ENCODE data around the gene ZDHHC15. TPM values are rescaled to one million over a fixed set of nuclear protein-coding genes. Genes with fewer than 3 reads are reported as not detected.

ZDHHC15 gene
- polyA plus RNA-seq, 1 donor from 2014 or later: 9.3 TPM

GRCh38 chrX:75327607-75328006 lies 195.2 kb downstream of the ZDHHC15 start:
- Histone ChIP-seq H3K4me3 (ENCODE audit: low read length) (no peak overlapping the region), H4K20me1 (ENCODE audit: insufficient read depth) (no peaks in the 10 kb centered on the region), H3K9me3 (ENCODE audit: low read length) (no peaks in the 10 kb centered on the region), H3K27me3 (ENCODE audit: insufficient read depth, low read depth, low read length) (no peaks in the 10 kb centered on the region), H3K27ac (ENCODE audit: low read length) (no peak overlapping the region), H2AFZ (ENCODE audit: low read depth, low read length) (no peak overlapping the region), H3K36me3 (ENCODE audit: insufficient read depth, low read length) (no peaks in the 10 kb centered on the region), H3K9ac (ENCODE audit: low read length) (no peak overlapping the region), H3K79me2 (replicated peaks; ENCODE audit: insufficient read depth, low read length) (no peaks in the 10 kb centered on the region), H3F3A (ENCODE audit: insufficient read depth, low read length, poor library complexity, severe bottlenecking) (no peaks in the 10 kb centered on the region), H3K9me2 (ENCODE audit: insufficient read depth, low read length) (no peaks in the 10 kb centered on the region), H3K4me2 (ENCODE audit: low read length) (no peak overlapping the region)
- no peak for TF ChIP-seq TAF1 (IDR thresholded peaks at IDR 0.05; ENCODE audit: low read depth)
- TF ChIP-seq RAD21 (conservative IDR thresholded peaks at IDR 0.05): no peak
- no peak for TF ChIP-seq CTCF (IDR thresholded peaks at IDR 0.05; ENCODE audit: poor library complexity, severe bottlenecking)
- TF ChIP-seq EZH2 (IDR thresholded peaks at IDR 0.05; ENCODE audit: borderline replicate concordance, insufficient read depth, low read length, poor library complexity, severe bottlenecking): no peak
- TF ChIP-seq SMC3 (conservative IDR thresholded peaks at IDR 0.05; ENCODE audit: poor library complexity): no peak
- TF ChIP-seq POLR2AphosphoS5 (IDR thresholded peaks at IDR 0.05): no peak
- no peak for TF ChIP-seq EP300 (conservative IDR thresholded peaks at IDR 0.05; ENCODE audit: poor library complexity, severe bottlenecking)
- TF ChIP-seq REST (IDR thresholded peaks at IDR 0.05; ENCODE audit: borderline replicate concordance): no peak
- TF ChIP-seq MXI1 (conservative IDR thresholded peaks at IDR 0.05; ENCODE audit: poor library complexity, severe bottlenecking): no peak

Other genes with a start within 250 kb of the ZDHHC15 start
- gene UPRT, start 249.0 kb downstream of the ZDHHC15 start, polyA plus RNA-seq: 23.6 and 32.3 TPM in 2 replicates

Measured in neural cell (in vitro differentiated cells).